LNCaP clone FGC (cell line): ENCODE measurements around the gene ARHGEF26.

Experiments used
- DNase-seq: peaks from one replicate; pipeline ENCODE4 v3.0.0-alpha.2; 2011; ENCODE audit warnings: low read depth
- H3K4me3 ChIP-seq: 2 replicates; pipeline ENCODE4 v1.5.1; 2011; ENCODE audit warnings: mild to moderate bottlenecking, low read depth, low read length, control low read depth
- CTCF ChIP-seq: IDR thresholded peaks from 2 replicates; pipeline ENCODE4 v1.5.1; 2012; ENCODE audit warnings: mild to moderate bottlenecking; ENCODE audit not compliant: control insufficient read depth, insufficient read depth; ENCODE audit errors: extremely low read depth

The ARHGEF26 gene

GRCh38 chr3:154182322-154182922, 61.2 kb downstream of the ARHGEF26 start:
- H3K4me3 ChIP-seq, result no peak overlapping the region
- no peak for DNase-seq
- TF ChIP-seq CTCF, result no peak

- no peak for TF ChIP-seq CTCF
- DNase-seq, result peak; percentile 48
Observed at GRCh38 chr3:154182975-154183374, 61.8 kb downstream of the ARHGEF26 start.

GRCh38 chr3:154184582-154184981, 63.4 kb downstream of the ARHGEF26 start:
- no peak for TF ChIP-seq CTCF
- DNase-seq, result no peak
- H3K4me3 ChIP-seq, result no peak overlapping the region

More at GRCh38 chr3:154182975-154183374, 61.8 kb downstream of the ARHGEF26 start:
- H3K4me3 ChIP-seq, result no peak overlapping the region

- H3K4me3 ChIP-seq, result no peak overlapping the region
- DNase-seq, result no peak
- TF ChIP-seq CTCF, result no peak
Observed at GRCh38 chr3:154188437-154188836, 67.2 kb downstream of the ARHGEF26 start.

- TF ChIP-seq CTCF, result no peak
- no peak for DNase-seq
- no peak overlapping the region for H3K4me3 ChIP-seq
Observed at GRCh38 chr3:154188846-154189245, 67.7 kb downstream of the ARHGEF26 start.

GRCh38 chr3:154191520-154191919, 70.3 kb downstream of the ARHGEF26 start:
- no peak overlapping the region for H3K4me3 ChIP-seq
- TF ChIP-seq CTCF, result no peak
- DNase-seq, result no peak

GRCh38 chr3:154192225-154192624, 71.0 kb downstream of the ARHGEF26 start:
- TF ChIP-seq CTCF, result no peak
- no peak for DNase-seq

More at GRCh38 chr3:154192225-154192624, 71.0 kb downstream of the ARHGEF26 start:
- no peak overlapping the region for H3K4me3 ChIP-seq
